B cell (primary cell): ENCODE data around the gene MYOF. TPM values are rescaled to one million over a fixed set of nuclear protein-coding genes. Genes with fewer than 3 reads are reported as not detected.

Source experiments
- ATAC-seq: fragments of 200-7000 bp; cut with Tn5 transposase; one replicate; pipeline ENCODE4 v1.10.0; 2021; ENCODE audit warnings: low read depth, mild to moderate bottlenecking, moderate number of reproducible peaks, moderate library complexity
- CTCF ChIA-PET: fragments of 350-600 bp; sonication (Branson Sonifier 250); formaldehyde crosslinking; loops from one replicate; lab custom pipeline; 2021; ENCODE audit warnings: antibody characterized with exemption, inconsistent platforms; lab: Charles Lee
- POLR2A ChIA-PET: fragments of 350-600 bp; sonication (Branson Sonifier 250); formaldehyde crosslinking; loops from one replicate; lab custom pipeline; 2021; ENCODE audit warnings: antibody characterized with exemption; lab: Charles Lee
- DNase-seq: peaks from one replicate; pipeline ENCODE4 v3.0.0; 2013
- H2AFZ ChIP-seq: 2 replicates; pipeline ENCODE4 v1.6.1; 2012; ENCODE audit warnings: mild to moderate bottlenecking, low read depth, low read length; ENCODE audit not compliant: insufficient read depth, poor library complexity, severe bottlenecking
- H3K27ac ChIP-seq, 2 donors: 1 replicate in 1 of 2; 2 replicates in 1 of 2; pipeline ENCODE4 v1.5.1; 2012 to 2013; ENCODE audit warnings: low read length in 2 of 2, mild to moderate bottlenecking in 2 of 2, moderate library complexity in 1 of 2
- H3K27me3 ChIP-seq, 4 experiments: fragments of 200-600 bp in 1 of 4; sonication (generic) in 1 of 4; replicated peaks in 1 of 4; 1 replicate in 2 of 4; 2 replicates in 2 of 4; pipeline versions ENCODE4 v1.6.1 to v1.7.0; 2013 to 2016; ENCODE audit warnings: low read length in 3 of 4, mild to moderate bottlenecking in 2 of 4, mixed read lengths in 1 of 4, moderate library complexity in 1 of 4; ENCODE audit not compliant: insufficient read depth in 4 of 4, control insufficient read depth in 3 of 4; ENCODE audit errors: control extremely low read depth in 1 of 4
- H3K36me3 ChIP-seq, 2 experiments: replicated peaks in 1 of 2; 1 replicate in 1 of 2; 2 replicates in 1 of 2; pipeline versions ENCODE4 v1.6.1 to v1.7.1; 2013; ENCODE audit warnings: low read length in 1 of 2; ENCODE audit not compliant: insufficient read depth in 2 of 2, control insufficient read depth in 1 of 2; ENCODE audit errors: control extremely low read depth in 1 of 2, extremely low read depth in 1 of 2
- H3K4me1 ChIP-seq, 2 donors: fragments of 200-600 bp in 1 of 2; sonication (generic) in 1 of 2; 1 replicate in 1 of 2; 2 replicates in 1 of 2; pipeline versions ENCODE4 v1.5.1 to v1.6.1; 2013 to 2017; ENCODE audit warnings: low read length in 2 of 2; ENCODE audit not compliant: control insufficient read depth in 2 of 2, insufficient read depth in 2 of 2
- H3K4me2 ChIP-seq: replicated peaks from 2 replicates; pipeline ENCODE3; 2012; ENCODE audit warnings: mild to moderate bottlenecking, low read depth, low read length; ENCODE audit not compliant: poor library complexity, severe bottlenecking
- H3K4me3 ChIP-seq, 5 experiments: fragments of 200-600 bp in 1 of 5; sonication (generic) in 1 of 5; 1 replicate in 3 of 5; 2 replicates in 2 of 5; pipeline versions ENCODE4 v1.5.1 to v1.7.0; 2011 to 2016; ENCODE audit warnings: low read length in 4 of 5, mild to moderate bottlenecking in 4 of 5, low read depth in 2 of 5, control low read depth in 1 of 5, moderate library complexity in 1 of 5; ENCODE audit not compliant: insufficient read depth in 1 of 5; ENCODE audit errors: control extremely low read depth in 1 of 5, extremely low read depth in 1 of 5
- H3K79me2 ChIP-seq: fragments of 200-600 bp; sonication (generic); one replicate; pipeline ENCODE4 v1.6.0; 2016; ENCODE audit warnings: low read length; ENCODE audit not compliant: control insufficient read depth, insufficient read depth
- H3K9ac ChIP-seq: fragments of 200-600 bp; sonication (generic); 2 replicates; pipeline ENCODE4 v1.6.1; 2017; ENCODE audit warnings: mild to moderate bottlenecking, low read length, moderate library complexity
- H3K9me3 ChIP-seq, 3 donors: one replicate each; pipeline versions ENCODE4 v1.6.1 to v1.7.1; 2013; ENCODE audit warnings: low read length in 2 of 3; ENCODE audit not compliant: control insufficient read depth in 2 of 3, insufficient read depth in 1 of 3; ENCODE audit errors: control extremely low read depth in 1 of 3
- H4K20me1 ChIP-seq: 2 replicates; pipeline ENCODE4 v1.6.0; 2012; ENCODE audit warnings: mild to moderate bottlenecking, low read length; ENCODE audit not compliant: insufficient read depth, control insufficient read depth, poor library complexity, severe bottlenecking
- H3K27ac Mint-ChIP-seq: one replicate; pipeline ENCODE4 v1.8.0; 2021; ENCODE audit warnings: mixed read lengths
- H3K27me3 Mint-ChIP-seq: one replicate; pipeline ENCODE4 v1.8.0; 2021; ENCODE audit warnings: mixed read lengths
- H3K4me1 Mint-ChIP-seq: one replicate; pipeline ENCODE4 v1.8.0; 2021; ENCODE audit warnings: mixed read lengths
- H3K4me3 Mint-ChIP-seq: one replicate; pipeline ENCODE4 v1.8.0; 2021; ENCODE audit warnings: mixed read lengths
- H3K9me3 Mint-ChIP-seq: one replicate; pipeline ENCODE4 v1.8.0; 2022; ENCODE audit warnings: mixed read lengths; ENCODE audit not compliant: insufficient read depth
- EZH2 ChIP-seq: IDR thresholded peaks from 2 replicates; pipeline ENCODE4 v1.6.1; 2012; ENCODE audit warnings: borderline replicate concordance, low read depth, mild to moderate bottlenecking, moderate library complexity, low read length; ENCODE audit not compliant: insufficient read depth, poor library complexity, severe bottlenecking
- WGBS: methylation state at CpG from one replicate; pipeline ENCODE4 v1.1.5; 2013; ENCODE audit warnings: missing lambda C conversion rate; ENCODE audit not compliant: insufficient coverage; 5-methylcytosine and 5-hydroxymethylcytosine counted together
- intact Hi-C: fragments of 100-400 bp; cut with micrococcal nuclease; formaldehyde crosslinking; loops from one replicate; pipeline ENCODE4 v1.10.0; 2022
- polyA plus RNA-seq: library from polyadenylated mRNA; depleted of rRNA; stranded (reverse); fragments of >200 nt; gene quantifications from 2 replicates; pipeline ENCODE4 v1.2.3, GENCODE V29; 2012
- total RNA-seq, 2 donors: library from RNA; stranded (reverse); fragments of 120-200 nt in 1 of 2; gene quantifications; 1 replicate in 1 of 2; 2 replicates in 1 of 2; pipeline versions ENCODE4 v1.2.3 to v1.2.4, GENCODE V29; 2013 to 2022
- TF ChIP-seq, protein P1 (sequence below): fragments of 200-600 bp; IDR thresholded peaks from one replicate; pipeline ENCODE4 v1.8.0; 2022; ENCODE audit warnings: antibody characterized with exemption, mild to moderate bottlenecking

MYOF gene
- total and polyA plus RNA-seq, 2 donors (not counting 1 experiment from before 2014, with no cell fraction given), result 0.07 to 0.18 TPM

GRCh38 chr10:93305122-93305521 is 177.0 kb downstream of the MYOF start:
- Histone ChIP-seq H3K36me3 (no peaks in the 10 kb centered on the region), H3K4me3 (no peak overlapping the region), H3K27ac (no peak overlapping the region), H3K79me2 (no peaks in the 10 kb centered on the region), H3K27me3 (peaks cover 0 to 3% (median 0%) of the 10 kb centered on the region in 4 experiments), H3K4me1 (no peaks in the 10 kb centered on the region), H4K20me1 (no peaks in the 10 kb centered on the region), H2AFZ (no peak overlapping the region), H3K9ac (no peak overlapping the region), H3K9me3 (no peaks in the 10 kb centered on the region), H3K4me2 (no peak overlapping the region)
- DNase-seq, result no peak
- no peaks in the 10 kb centered on the region for H3K4me1 Mint-ChIP-seq
- no CpG with 5 or more reads among the region's 3 CpGs for WGBS
- H3K4me3 Mint-ChIP-seq, result no peak overlapping the region
- intact Hi-C loops, result no loop called here
- ChIA-PET POLR2A (no interaction called here), CTCF (interaction anchor here (0.9 kb wide), 1 partner anchor 14 kb away, joined by 3 read pairs; no protein-coding TSS in a partner anchor)
- H3K27ac Mint-ChIP-seq, result no peak overlapping the region
- ATAC-seq, result no peak
- H3K9me3 Mint-ChIP-seq, result no peaks in the 10 kb centered on the region
- peaks cover 9% of the 10 kb centered on the region for H3K27me3 Mint-ChIP-seq
- no peak for TF ChIP-seq EZH2
- TF ChIP-seq, protein P1, sequence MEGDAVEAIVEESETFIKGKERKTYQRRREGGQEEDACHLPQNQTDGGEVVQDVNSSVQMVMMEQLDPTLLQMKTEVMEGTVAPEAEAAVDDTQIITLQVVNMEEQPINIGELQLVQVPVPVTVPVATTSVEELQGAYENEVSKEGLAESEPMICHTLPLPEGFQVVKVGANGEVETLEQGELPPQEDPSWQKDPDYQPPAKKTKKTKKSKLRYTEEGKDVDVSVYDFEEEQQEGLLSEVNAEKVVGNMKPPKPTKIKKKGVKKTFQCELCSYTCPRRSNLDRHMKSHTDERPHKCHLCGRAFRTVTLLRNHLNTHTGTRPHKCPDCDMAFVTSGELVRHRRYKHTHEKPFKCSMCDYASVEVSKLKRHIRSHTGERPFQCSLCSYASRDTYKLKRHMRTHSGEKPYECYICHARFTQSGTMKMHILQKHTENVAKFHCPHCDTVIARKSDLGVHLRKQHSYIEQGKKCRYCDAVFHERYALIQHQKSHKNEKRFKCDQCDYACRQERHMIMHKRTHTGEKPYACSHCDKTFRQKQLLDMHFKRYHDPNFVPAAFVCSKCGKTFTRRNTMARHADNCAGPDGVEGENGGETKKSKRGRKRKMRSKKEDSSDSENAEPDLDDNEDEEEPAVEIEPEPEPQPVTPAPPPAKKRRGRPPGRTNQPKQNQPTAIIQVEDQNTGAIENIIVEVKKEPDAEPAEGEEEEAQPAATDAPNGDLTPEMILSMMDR, result no peak

DNA sequence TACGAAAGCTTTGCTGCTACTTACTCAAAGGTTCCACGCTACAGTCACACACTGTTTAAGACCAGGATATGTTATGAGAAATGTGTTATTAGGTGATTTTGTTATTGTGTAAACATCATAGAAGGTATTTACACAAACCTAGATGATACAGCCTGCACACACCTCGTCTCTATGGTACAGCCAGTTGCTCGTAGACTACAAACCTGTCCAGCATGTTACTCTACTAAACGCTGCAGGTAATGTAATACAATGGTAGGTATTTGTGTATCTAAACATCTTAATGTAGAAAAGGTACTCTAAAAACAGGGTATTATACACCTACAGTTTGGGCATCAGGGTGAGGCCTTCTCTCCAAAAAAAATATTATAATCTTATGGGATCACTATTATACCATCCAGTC is 181.2 kb downstream of the MYOF start:
- Histone ChIP-seq H3K4me3 (no peak overlapping the region), H3K4me2 (no peak overlapping the region), H3K27ac (no peak overlapping the region), H3K27me3 (peaks cover 0 to 3% (median 0%) of the 10 kb centered on the region in 4 experiments), H3K9ac (no peak overlapping the region), H3K9me3 (no peaks in the 10 kb centered on the region), H3K79me2 (no peaks in the 10 kb centered on the region), H4K20me1 (no peaks in the 10 kb centered on the region), H2AFZ (no peak overlapping the region), H3K36me3 (no peaks in the 10 kb centered on the region), H3K4me1 (no peaks in the 10 kb centered on the region)
- ChIA-PET POLR2A (no interaction called here), CTCF (no interaction called here)
- Mint-ChIP-seq H3K27me3 (no peaks in the 10 kb centered on the region), H3K27ac (no peak overlapping the region), H3K9me3 (no peaks in the 10 kb centered on the region), H3K4me3 (no peak overlapping the region), H3K4me1 (no peaks in the 10 kb centered on the region)
- intact Hi-C loops, result no loop called here
- WGBS, result no CpG with 5 or more reads among the region's 5 CpGs
- TF ChIP-seq, protein P1, result no peak
- TF ChIP-seq EZH2, result no peak
- ATAC-seq (no peak), DNase-seq (no peak)
